HepG2 (cell line): ENCODE results near the gene PNLIPRP2. TPM values are rescaled to one million over a fixed set of nuclear protein-coding genes. Genes with fewer than 3 reads are reported as not detected.

Experiments
- ATAC-seq: fragments of 200-7000 bp; cut with Tn5 transposase; 3 replicates; pipeline ENCODE4 v1.9.1; 2020; ENCODE audit warnings: mild to moderate bottlenecking, moderate library complexity
- BruUV-seq: library from RNA; stranded (reverse); fragments of 400-500 nt; replicated peaks from 2 replicates; lab custom pipeline; 2021; lab: Mats Ljungman, UMichigan
- CTCF ChIA-PET: fragments of 300-600 bp; formaldehyde crosslinking; extraction: SDS; loops from one replicate; lab custom pipeline; 2021; ENCODE audit warnings: low total read pairs, inconsistent platforms, low intra/inter-chr PET ratio; lab: Yijun Ruan, JAX
- POLR2A ChIA-PET: fragments of 350-600 bp; sonication (Branson Sonifier 250); formaldehyde crosslinking; loops from one replicate; lab custom pipeline; 2020; ENCODE audit warnings: antibody characterized with exemption, inconsistent platforms; lab: Yijun Ruan, JAX
- DNase-seq: peaks from one replicate; pipeline ENCODE4 v3.0.0-alpha.2; 2015; ENCODE audit warnings: low spot score
- FAIRE-seq: peaks from 3 replicates; lab custom pipeline; 2011; peaks lifted over from hg19 to GRCh38; lab: Jason Lieb, UNC
- H2AFZ ChIP-seq: one replicate; pipeline ENCODE4 v1.6.1; 2011; ENCODE audit warnings: low read length, inconsistent platforms
- H3K27ac ChIP-seq: fragments of 300-600 bp; 3 replicates; pipeline ENCODE4 v1.8.0; 2011; ENCODE audit warnings: mixed run types, mild to moderate bottlenecking, mixed read lengths, low read length, inconsistent platforms; ENCODE audit not compliant: insufficient read depth; ENCODE audit errors: extremely low read length
- H3K27me3 ChIP-seq, 2 experiments: fragments of 200-600 bp in 1 of 2; 2 replicates in 1 of 2; 3 replicates in 1 of 2; pipeline versions ENCODE4 v1.6.0 to v1.8.0; 2011; ENCODE audit warnings: low read length in 2 of 2, mild to moderate bottlenecking in 2 of 2, moderate library complexity in 2 of 2, inconsistent platforms in 1 of 2; ENCODE audit not compliant: insufficient read depth in 2 of 2, control insufficient read depth in 1 of 2
- H3K36me3 ChIP-seq, 2 experiments: fragments of 200-600 bp in 1 of 2; replicated peaks in 1 of 2; 2 replicates in 1 of 2; 3 replicates in 1 of 2; pipeline versions ENCODE4 v1.5.1 to v1.8.0; 2011; ENCODE audit warnings: low read length in 2 of 2, inconsistent platforms in 1 of 2; ENCODE audit not compliant: insufficient read depth in 2 of 2, control insufficient read depth in 1 of 2
- H3K4me1 ChIP-seq: 2 replicates; pipeline ENCODE4 v1.5.1; 2012; ENCODE audit warnings: low read length, inconsistent platforms; ENCODE audit not compliant: insufficient read depth
- H3K4me2 ChIP-seq: 2 replicates; pipeline ENCODE4 v1.6.0; 2011; ENCODE audit warnings: low read depth, low read length, inconsistent platforms
- H3K4me3 ChIP-seq, 3 experiments: fragments of 200-600 bp in 1 of 3; sonication (generic), shearing (Covaris generic) in 1 of 3; replicated peaks in 1 of 3; 2 replicates each; pipeline ENCODE4 v1.5.1; 2011 to 2016; ENCODE audit warnings: low read length in 3 of 3, inconsistent platforms in 2 of 3, low read depth in 2 of 3, mild to moderate bottlenecking in 2 of 3, control low read depth in 1 of 3, mixed read lengths in 1 of 3; ENCODE audit not compliant: insufficient read depth in 1 of 3
- H3K79me2 ChIP-seq: one replicate; pipeline ENCODE4 v1.6.1; 2011; ENCODE audit warnings: low read length, inconsistent platforms; ENCODE audit not compliant: insufficient read depth
- H3K9ac ChIP-seq: 2 replicates; pipeline ENCODE4 v1.6.0; 2011; ENCODE audit warnings: mild to moderate bottlenecking, low read depth, low read length, inconsistent platforms; ENCODE audit not compliant: insufficient read depth
- H3K9me3 ChIP-seq: 2 replicates; pipeline ENCODE4 v1.5.1; 2012; ENCODE audit warnings: mild to moderate bottlenecking, low read length
- H4K20me1 ChIP-seq: 2 replicates; pipeline ENCODE4 v1.6.0; 2011; ENCODE audit warnings: inconsistent platforms, mild to moderate bottlenecking, low read length, moderate library complexity; ENCODE audit not compliant: insufficient read depth
- HBP1 ChIP-seq: IDR thresholded peaks from 2 replicates; pipeline ENCODE4 v1.6.1; 2016; ENCODE audit warnings: low read depth, control low read depth
- HDAC1 ChIP-seq: sonication (generic); formaldehyde crosslinking; IDR thresholded peaks from 2 replicates; pipeline ENCODE4 v1.5.1; 2020; ENCODE audit warnings: mild to moderate bottlenecking, missing genetic modification reagents
- HDAC6 ChIP-seq: fragments of 200-600 bp; sonication (generic); IDR thresholded peaks from 2 replicates; pipeline ENCODE4 v1.7.0; 2017; ENCODE audit warnings: mild to moderate bottlenecking, antibody characterized with exemption, low read length, low read depth
- NR2F6 ChIP-seq, 2 experiments: IDR thresholded peaks; 2 replicates each; pipeline ENCODE4 v1.6.1; 2016; ENCODE audit warnings: antibody characterized with exemption in 1 of 2, mild to moderate bottlenecking in 1 of 2
- RFX3 ChIP-seq: IDR thresholded peaks from 2 replicates; pipeline ENCODE4 v1.6.1; 2016; ENCODE audit warnings: missing biosample characterization, missing genetic modification reagents
- SSRP1 ChIP-seq: IDR thresholded peaks from 2 replicates; pipeline ENCODE4 v1.6.1; 2016; ENCODE audit warnings: control low read depth
- THYN1 ChIP-seq: sonication (generic); formaldehyde crosslinking; IDR thresholded peaks from 2 replicates; pipeline ENCODE4 v1.8.1; 2023; ENCODE audit warnings: low read depth, mild to moderate bottlenecking, moderate library complexity, missing genetic modification reagents, borderline replicate concordance
- ZFP37 ChIP-seq: sonication (generic); formaldehyde crosslinking; IDR thresholded peaks from 2 replicates; pipeline ENCODE4 v1.4.0; 2020; ENCODE audit warnings: missing genetic modification reagents, borderline replicate concordance
- ZFP90 ChIP-seq: sonication (generic); formaldehyde crosslinking; IDR thresholded peaks from 2 replicates; pipeline ENCODE4 v1.8.0; 2022; ENCODE audit warnings: missing genetic modification reagents, mild to moderate bottlenecking, inconsistent platforms, borderline replicate concordance
- ZNF232 ChIP-seq: sonication (generic); formaldehyde crosslinking; IDR thresholded peaks from 2 replicates; pipeline ENCODE4 v1.4.0; 2020; ENCODE audit warnings: missing genetic modification reagents, borderline replicate concordance
- ZNF616 ChIP-seq: sonication (generic); formaldehyde crosslinking; IDR thresholded peaks from 2 replicates; pipeline ENCODE4 v1.5.0; 2020; ENCODE audit warnings: low read depth, mild to moderate bottlenecking, missing genetic modification reagents
- WGBS: methylation state at CpG from one replicate; pipeline ENCODE4 v1.1.6; 2017; ENCODE audit warnings: low lambda C conversion rate; 5-methylcytosine and 5-hydroxymethylcytosine counted together
- in situ Hi-C: cut with HindIII; loops from 2 replicates; pipeline ENCODE4 v1.10.0; 2017; ENCODE audit warnings: low pct_unique_long_range_greater_than_20kb; ENCODE audit not compliant: extremely low pct_ligation_motif_present
- intact Hi-C: fragments of 100-400 bp; cut with micrococcal nuclease; formaldehyde crosslinking; loops from one replicate; pipeline ENCODE4 v1.10.0; 2022; ENCODE audit not compliant: unreplicated experiment
- polyA plus RNA-seq, 8 experiments: library from polyadenylated mRNA; depleted of rRNA in 3 of 8; stranded (reverse) in 7 of 8; unstranded in 1 of 8; fragments of >200 nt; fragmentation: Illumina TruSeq in 4 of 8; extraction: Trizol in 4 of 8; gene quantifications; 2 replicates each; pipeline versions ENCODE4 v1.2.1 to v1.2.3, GENCODE V29; 2011 to 2016; ENCODE audit warnings: low read depth in 4 of 8, missing spikeins in 1 of 8, mixed read lengths in 1 of 8; ENCODE audit not compliant: insufficient read depth in 1 of 8
- total RNA-seq, 5 experiments: library from RNA; depleted of rRNA; stranded (reverse); fragments of >200 nt; fragmentation: Illumina TruSeq; extraction: Trizol; gene quantifications; 2 replicates each; pipeline ENCODE4 v1.2.3, GENCODE V29; 2016; ENCODE audit warnings: low read depth in 1 of 5
- TF ChIP-seq, protein P1 (sequence below), 2 experiments: fragments of 450-650 bp in 1 of 2; sonication (generic) in 1 of 2; formaldehyde crosslinking; IDR thresholded peaks; 2 replicates each; pipeline versions ENCODE4 v1.5.0 to v1.8.0; 2020 to 2022; ENCODE audit warnings: mild to moderate bottlenecking in 1 of 2, missing genetic modification reagents in 1 of 2

The PNLIPRP2 gene
- total and polyA plus RNA-seq, 2 of the 13 experiments (the other 11 are each of a cell fraction or from before 2014, with no cell fraction given), result 0.21 to 0.97 TPM

DNA sequence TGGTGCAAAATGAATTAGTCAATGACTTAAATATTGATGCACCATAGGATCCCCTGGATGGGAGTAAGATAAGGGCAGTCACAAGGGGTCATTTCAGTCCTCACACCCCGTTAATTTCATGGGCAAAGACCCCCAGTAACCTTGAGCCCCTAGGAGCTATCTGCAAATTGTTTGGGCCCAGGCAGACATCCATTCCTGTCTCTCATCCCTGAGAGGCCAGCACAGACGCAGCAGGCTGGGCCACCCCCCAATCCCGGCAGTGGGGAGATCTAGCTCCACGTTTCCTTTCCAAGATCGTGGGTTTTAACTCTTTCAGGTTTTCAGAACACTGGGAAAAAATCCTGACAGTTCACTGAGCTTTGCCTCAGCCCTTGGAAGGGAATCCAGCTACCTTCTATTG lies 40.1 kb downstream of the PNLIPRP2 start:
- Histone ChIP-seq H3K9me3 (no peaks in the 10 kb centered on the region), H3K4me2 (no peak overlapping the region), H4K20me1 (no peaks in the 10 kb centered on the region), H3K4me1 (peaks cover 42% of the 10 kb centered on the region), H3K4me3 (no peak overlapping the region), H2AFZ (no peak overlapping the region), H3K27ac (no peak overlapping the region), H3K79me2 (no peaks in the 10 kb centered on the region), H3K36me3 (no peaks in the 10 kb centered on the region), H3K9ac (no peak overlapping the region), H3K27me3 (peaks cover 1 to 2% of the 10 kb centered on the region in 2 experiments; a peak in 1 of 5 replicates)
- FAIRE-seq (no peak), DNase-seq (no peak), ATAC-seq (no peak)
- CTCF ChIA-PET, result no interaction called here
- POLR2A ChIA-PET, result no interaction called here
- intact Hi-C loops, result no loop called here
- 30% methylated on average over 3 of the region's 5 CpGs for WGBS
- BruUV-seq, result no TSS peak
- TF ChIP-seq HDAC1 (CRISPR knock-in tag), result no peak
- no peak for TF ChIP-seq HDAC6
- TF ChIP-seq THYN1 (CRISPR knock-in tag), result no peak
- TF ChIP-seq SSRP1 (CRISPR knock-in tag), result no peak
- no peak for TF ChIP-seq ZNF616 (CRISPR knock-in tag)
- no peak for TF ChIP-seq ZFP90 (CRISPR knock-in tag)
- TF ChIP-seq, protein P1, sequence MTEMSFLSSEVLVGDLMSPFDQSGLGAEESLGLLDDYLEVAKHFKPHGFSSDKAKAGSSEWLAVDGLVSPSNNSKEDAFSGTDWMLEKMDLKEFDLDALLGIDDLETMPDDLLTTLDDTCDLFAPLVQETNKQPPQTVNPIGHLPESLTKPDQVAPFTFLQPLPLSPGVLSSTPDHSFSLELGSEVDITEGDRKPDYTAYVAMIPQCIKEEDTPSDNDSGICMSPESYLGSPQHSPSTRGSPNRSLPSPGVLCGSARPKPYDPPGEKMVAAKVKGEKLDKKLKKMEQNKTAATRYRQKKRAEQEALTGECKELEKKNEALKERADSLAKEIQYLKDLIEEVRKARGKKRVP (CRISPR knock-in tag; IDR thresholded peaks at IDR 0.05), result no peak
- no peak for TF ChIP-seq NR2F6 (IDR thresholded peaks at IDR 0.05)
- TF ChIP-seq NR2F6 (CRISPR knock-in tag; IDR thresholded peaks at IDR 0.05), result no peak
- TF ChIP-seq HBP1 (CRISPR knock-in tag), result no peak
- no peak for TF ChIP-seq ZNF232 (CRISPR knock-in tag)
- TF ChIP-seq ZFP37 (CRISPR knock-in tag), result no peak
- TF ChIP-seq RFX3 (CRISPR knock-in tag), result no peak
- TF ChIP-seq, all 625 proteins: peak for 0
- in situ Hi-C loops, result no loop called here
